ENCODE results near the gene ZNF134.
A peak's percentile ranks its signal among the peaks of the same experiment; 100 is the strongest.

ZNF134 gene

GRCh38 chr19:57578487-57579205, 35.4 kb upstream of the ZNF134 start, which contains the start of gene ZNF416:
Gene ZNF416, minus strand, starts transcription at chr19:57578911. Its CDS starts 207 bp downstream, at chr19:57578704.
- peak within 1 kb of the TSS; percentile 84 for H3K4me3 ChIP-seq (replicated peaks; ENCODE audit: low read depth, low read length)

GRCh38 chr19:57583104-57583520, 30.9 kb upstream of the ZNF134 start:
- DNase-seq (ENCODE audit: extremely low read depth, insufficient read length), result no peak
- no peaks in the 10 kb centered on the region for H3K36me3 ChIP-seq (ENCODE audit: control insufficient read depth, insufficient read depth, low read length)
- TF ChIP-seq CTCF (IDR thresholded peaks at IDR 0.05; ENCODE audit: insufficient read depth, low read length, poor library complexity, severe bottlenecking), result no peak
- H3K4me3 ChIP-seq (replicated peaks; ENCODE audit: low read depth, low read length), result no peak overlapping the region; the same call in 1 of the 2 replicates
- H3K27me3 ChIP-seq (replicated peaks; ENCODE audit: control insufficient read depth, insufficient read depth, low read length), result no peaks in the 10 kb centered on the region

More at GRCh38 chr19:57578487-57579205, 35.4 kb upstream of the ZNF134 start, which contains the start of gene ZNF416:
- H3K36me3 ChIP-seq (ENCODE audit: control insufficient read depth, insufficient read depth, low read length), result peaks cover 13% of the 10 kb centered on the region
- no peaks in the 10 kb centered on the region for H3K27me3 ChIP-seq (replicated peaks; ENCODE audit: control insufficient read depth, insufficient read depth, low read length)
- peak; percentile 91 for DNase-seq (ENCODE audit: extremely low read depth, insufficient read length)
- TF ChIP-seq CTCF (IDR thresholded peaks at IDR 0.05; ENCODE audit: insufficient read depth, low read length, poor library complexity, severe bottlenecking), result peak; percentile 38

- TF ChIP-seq CTCF (IDR thresholded peaks at IDR 0.05; ENCODE audit: insufficient read depth, low read length, poor library complexity, severe bottlenecking), result peak; percentile 37
- peak within 1 kb of the TSS; percentile 63 for H3K4me3 ChIP-seq (replicated peaks; ENCODE audit: low read depth, low read length)
- H3K27me3 ChIP-seq (replicated peaks; ENCODE audit: control insufficient read depth, insufficient read depth, low read length), result no peaks in the 10 kb centered on the region
- H3K36me3 ChIP-seq (ENCODE audit: control insufficient read depth, insufficient read depth, low read length), result no peaks in the 10 kb centered on the region
- DNase-seq (ENCODE audit: extremely low read depth, insufficient read length), result peak; percentile 89
These were observed 30.3 kb upstream of the ZNF134 start, which contains the start of gene ZIK1 for GRCh38 chr19:57583521-57584416. Gene ZIK1, plus strand, starts transcription at chr19:57584145. Its CDS starts 212 bp downstream, at chr19:57584357.

- TF ChIP-seq CTCF (IDR thresholded peaks at IDR 0.05; ENCODE audit: insufficient read depth, low read length, poor library complexity, severe bottlenecking), result no peak
- no peaks in the 10 kb centered on the region for H3K27me3 ChIP-seq (replicated peaks; ENCODE audit: control insufficient read depth, insufficient read depth, low read length)
- no peak for DNase-seq (ENCODE audit: extremely low read depth, insufficient read length)
- H3K4me3 ChIP-seq (replicated peaks; ENCODE audit: low read depth, low read length), result no peak overlapping the region
- peaks cover 2% of the 10 kb centered on the region for H3K36me3 ChIP-seq (ENCODE audit: control insufficient read depth, insufficient read depth, low read length)
These were observed 26.5 kb upstream of the ZNF134 start for GRCh38 chr19:57587529-57587928.

- peak overlapping the region; percentile 94 for H3K4me3 ChIP-seq (replicated peaks; ENCODE audit: low read depth, low read length)
- TF ChIP-seq CTCF (IDR thresholded peaks at IDR 0.05; ENCODE audit: insufficient read depth, low read length, poor library complexity, severe bottlenecking), result no peak
- DNase-seq (ENCODE audit: extremely low read depth, insufficient read length), result no peak
These were observed 14.7 kb upstream of the ZNF134 start for GRCh38 chr19:57599377-57599760.

More at GRCh38 chr19:57599377-57599760, 14.7 kb upstream of the ZNF134 start:
- Histone ChIP-seq H3K36me3 (ENCODE audit: control insufficient read depth, insufficient read depth, low read length) (peaks cover 3% of the 10 kb centered on the region), H3K27me3 (replicated peaks; ENCODE audit: control insufficient read depth, insufficient read depth, low read length) (no peaks in the 10 kb centered on the region)
